ENCODE data around the gene FAM124A. TPM values are rescaled to one million over a fixed set of nuclear protein-coding genes. Genes with fewer than 3 reads are reported as not detected.

Gene FAM124A, protein sequence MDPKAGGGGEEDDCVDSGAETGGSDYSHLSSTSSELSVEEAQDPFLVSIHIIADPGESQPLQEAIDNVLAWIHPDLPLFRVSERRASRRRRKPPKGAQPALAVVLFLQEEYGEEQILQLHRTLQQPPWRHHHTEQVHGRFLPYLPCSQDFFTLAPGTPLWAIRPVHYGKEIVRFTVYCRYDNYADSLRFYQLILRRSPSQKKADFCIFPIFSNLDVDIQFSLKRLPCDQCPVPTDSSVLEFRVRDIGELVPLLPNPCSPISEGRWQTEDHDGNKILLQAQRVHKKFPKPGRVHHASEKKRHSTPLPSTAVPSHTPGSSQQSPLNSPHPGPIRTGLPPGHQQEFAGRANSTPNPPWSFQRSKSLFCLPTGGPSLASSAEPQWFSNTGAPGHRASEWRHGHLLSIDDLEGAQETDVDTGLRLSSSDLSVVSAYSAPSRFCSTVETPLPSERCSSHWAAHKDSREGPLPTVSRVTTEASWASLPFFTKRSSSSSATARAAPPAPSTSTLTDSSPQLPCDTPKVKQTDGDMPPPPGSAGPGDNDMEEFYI
- under 1 TPM in 1 of 2 experiments, not detected in 1; 0.13 TPM for total RNA-seq
- not detected for polyA plus RNA-seq

DNA sequence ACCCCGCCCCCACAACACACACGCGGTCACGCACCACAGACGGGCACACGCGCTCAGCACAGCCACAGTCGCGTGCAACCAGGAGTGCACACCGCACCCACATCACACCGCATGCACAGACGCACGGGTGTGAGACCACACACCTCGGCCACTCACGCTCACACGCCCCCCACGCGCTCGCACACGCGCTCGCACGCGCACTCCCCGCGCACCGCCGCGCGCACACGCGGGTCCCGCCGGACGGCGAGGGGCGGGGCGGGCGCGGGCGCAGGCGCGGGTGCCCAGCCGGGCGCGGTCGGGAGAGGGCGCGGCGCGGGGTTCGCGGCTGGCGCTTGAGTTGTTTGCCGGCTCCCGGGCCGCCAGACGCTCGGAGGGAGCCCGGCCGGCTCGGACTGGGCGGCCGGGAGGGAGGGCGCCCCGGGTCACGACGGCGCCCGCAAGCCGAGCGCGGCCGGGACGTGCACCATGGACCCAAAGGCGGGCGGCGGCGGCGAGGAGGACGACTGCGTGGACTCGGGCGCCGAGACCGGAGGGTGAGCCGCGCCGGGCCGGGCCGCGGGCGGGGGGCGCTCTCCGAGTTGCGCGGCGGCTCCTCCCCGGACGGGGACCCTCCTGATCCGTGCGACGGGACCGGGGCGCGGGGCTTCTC, at the start of gene FAM124A:
Gene FAM124A, plus strand, starts transcription at position 362 of the 649 bp plus-strand sequence. Its CDS starts 104 bp downstream, at position 466.
- Histone ChIP-seq H3K4me1 (ENCODE audit: insufficient read depth, low read length) (no peaks in the 10 kb centered on the region), H3K9me3 (ENCODE audit: low read length) (no peaks in the 10 kb centered on the region), H3K27me3 (ENCODE audit: insufficient read depth, low read length, poor library complexity, severe bottlenecking) (peaks cover 26% of the 10 kb centered on the region), H3K4me3 (ENCODE audit: low read length) (peak within 1 kb of the TSS; percentile 59), H3K27ac (ENCODE audit: low read depth, low read length) (no peak within 1 kb of the TSS), H3K36me3 (ENCODE audit: insufficient read depth, low read length) (no peaks in the 10 kb centered on the region)
- Mint-ChIP-seq H3K4me3 (peak within 1 kb of the TSS; percentile 53 to 84 (median 70)), H3K9me3 (no peaks in the 10 kb centered on the region), H3K36me3 (no peaks in the 10 kb centered on the region), H3K4me1 (peaks cover 0 to 16% (median 3%) of the 10 kb centered on the region in 3 donors), H3K27me3 (peaks cover 48 to 73% of the 10 kb centered on the region in 2 donors), H3K27ac (peak within 1 kb of the TSS in 1 of 8 donors; percentile 52)
- ChIA-PET CTCF (no interaction called here), POLR2A (no interaction called here)
- DNase-seq: peak in 2 of 5 donors; percentile 7 to 17

DNA sequence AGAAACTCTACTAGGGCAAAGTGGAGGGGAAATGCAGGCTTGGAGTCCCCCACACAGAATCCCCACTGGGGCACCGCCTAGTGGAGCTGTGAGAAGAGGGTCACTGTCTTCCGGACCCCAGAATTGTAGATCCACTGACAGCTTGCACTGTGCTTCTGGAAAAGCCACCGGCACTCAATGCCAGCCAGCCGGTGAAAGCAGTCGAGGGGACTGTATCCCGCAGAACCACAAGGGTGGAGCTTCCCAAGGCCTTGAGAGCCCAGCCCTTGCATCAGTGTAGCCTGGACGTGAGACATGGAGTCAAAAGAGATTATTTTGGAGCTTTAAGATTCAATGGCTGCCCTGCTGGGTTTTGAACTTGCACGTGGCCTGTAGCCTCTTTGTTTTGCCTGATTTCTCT, 47.2 kb upstream of the FAM124A start:
- H3K4me3 Mint-ChIP-seq: no peak overlapping the region
- peaks cover under 1% of the 10 kb centered on the region for H3K27me3 ChIP-seq (ENCODE audit: insufficient read depth, low read length, poor library complexity, severe bottlenecking)
- no peaks in the 10 kb centered on the region for H3K4me1 Mint-ChIP-seq
- no peaks in the 10 kb centered on the region for H3K9me3 ChIP-seq (ENCODE audit: low read length)
- H3K4me3 ChIP-seq (ENCODE audit: low read length): no peak overlapping the region
- no peaks in the 10 kb centered on the region for H3K36me3 ChIP-seq (ENCODE audit: insufficient read depth, low read length)
- ChIA-PET CTCF (no interaction called here), POLR2A (no interaction called here)
- peaks cover 13 to 47% of the 10 kb centered on the region in 2 donors for H3K27me3 Mint-ChIP-seq
- H3K9me3 Mint-ChIP-seq: peaks cover 0 to 2% (median 0%) of the 10 kb centered on the region in 5 donors
- DNase-seq: no peak
- no peaks in the 10 kb centered on the region for H3K36me3 Mint-ChIP-seq
- H3K27ac Mint-ChIP-seq: no peak overlapping the region
- no peaks in the 10 kb centered on the region for H3K4me1 ChIP-seq (ENCODE audit: insufficient read depth, low read length)
- no peak overlapping the region for H3K27ac ChIP-seq (ENCODE audit: low read depth, low read length)

DNA sequence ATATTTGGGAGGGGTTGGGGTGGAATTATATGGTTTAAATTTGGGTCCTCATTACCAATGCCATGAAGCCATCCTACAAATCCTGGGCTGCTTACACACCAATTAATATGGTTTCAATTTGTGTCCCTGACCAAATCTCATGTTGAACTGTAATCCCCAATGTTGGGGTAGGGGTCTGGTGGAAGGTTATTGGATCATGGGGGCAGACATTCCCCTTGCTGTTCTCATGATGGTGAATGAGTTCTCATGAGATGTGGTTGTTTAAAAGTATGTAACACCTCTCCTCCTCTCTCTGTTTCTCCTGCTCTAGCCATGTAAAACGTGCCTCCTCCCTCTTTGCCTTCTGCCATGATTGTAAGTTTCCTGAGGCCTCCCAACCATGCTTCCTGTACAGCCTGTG, 46.6 kb upstream of the FAM124A start:
- Mint-ChIP-seq H3K36me3 (no peaks in the 10 kb centered on the region), H3K27me3 (peaks cover 13 to 48% of the 10 kb centered on the region in 2 donors), H3K4me1 (no peaks in the 10 kb centered on the region), H3K9me3 (peaks cover 0 to 2% (median 0%) of the 10 kb centered on the region in 5 donors), H3K27ac (no peak overlapping the region), H3K4me3 (no peak overlapping the region)
- Histone ChIP-seq H3K9me3 (ENCODE audit: low read length) (no peaks in the 10 kb centered on the region), H3K36me3 (ENCODE audit: insufficient read depth, low read length) (no peaks in the 10 kb centered on the region), H3K4me3 (ENCODE audit: low read length) (no peak overlapping the region), H3K27me3 (ENCODE audit: insufficient read depth, low read length, poor library complexity, severe bottlenecking) (peaks cover 3% of the 10 kb centered on the region), H3K4me1 (ENCODE audit: insufficient read depth, low read length) (no peaks in the 10 kb centered on the region), H3K27ac (ENCODE audit: low read depth, low read length) (no peak overlapping the region)
- ChIA-PET POLR2A (no interaction called here), CTCF (no interaction called here)
- no peak for DNase-seq

DNA sequence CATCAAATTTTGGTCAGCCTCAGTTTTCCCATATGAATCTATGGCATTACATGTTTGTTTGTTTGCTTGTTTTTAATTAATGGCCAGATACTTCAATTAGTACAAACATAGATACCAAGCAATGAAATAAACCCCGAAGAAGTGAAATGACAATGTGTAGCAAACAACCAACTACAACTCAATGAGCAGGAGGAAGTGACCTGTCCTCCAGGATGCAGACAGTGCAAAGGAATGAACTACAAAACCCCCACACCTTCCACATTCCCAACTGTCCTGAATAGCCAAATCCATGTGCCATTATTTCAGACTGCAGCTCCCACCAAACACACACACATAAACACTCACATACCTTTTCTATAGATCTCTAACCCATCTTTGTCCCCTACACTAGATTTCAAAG, 45.0 kb upstream of the FAM124A start:
- Histone ChIP-seq H3K9me3 (ENCODE audit: low read length) (no peaks in the 10 kb centered on the region), H3K4me3 (ENCODE audit: low read length) (no peak overlapping the region), H3K27me3 (ENCODE audit: insufficient read depth, low read length, poor library complexity, severe bottlenecking) (peaks cover 3% of the 10 kb centered on the region), H3K27ac (ENCODE audit: low read depth, low read length) (no peak overlapping the region), H3K36me3 (ENCODE audit: insufficient read depth, low read length) (no peaks in the 10 kb centered on the region), H3K4me1 (ENCODE audit: insufficient read depth, low read length) (no peaks in the 10 kb centered on the region)
- no peak for DNase-seq
- Mint-ChIP-seq H3K27me3 (peaks cover 12 to 51% of the 10 kb centered on the region in 2 donors), H3K4me3 (no peak overlapping the region), H3K4me1 (no peaks in the 10 kb centered on the region), H3K27ac (no peak overlapping the region), H3K9me3 (no peaks in the 10 kb centered on the region), H3K36me3 (no peaks in the 10 kb centered on the region)
- CTCF ChIA-PET: no interaction called here
- POLR2A ChIA-PET: no interaction called here

DNA sequence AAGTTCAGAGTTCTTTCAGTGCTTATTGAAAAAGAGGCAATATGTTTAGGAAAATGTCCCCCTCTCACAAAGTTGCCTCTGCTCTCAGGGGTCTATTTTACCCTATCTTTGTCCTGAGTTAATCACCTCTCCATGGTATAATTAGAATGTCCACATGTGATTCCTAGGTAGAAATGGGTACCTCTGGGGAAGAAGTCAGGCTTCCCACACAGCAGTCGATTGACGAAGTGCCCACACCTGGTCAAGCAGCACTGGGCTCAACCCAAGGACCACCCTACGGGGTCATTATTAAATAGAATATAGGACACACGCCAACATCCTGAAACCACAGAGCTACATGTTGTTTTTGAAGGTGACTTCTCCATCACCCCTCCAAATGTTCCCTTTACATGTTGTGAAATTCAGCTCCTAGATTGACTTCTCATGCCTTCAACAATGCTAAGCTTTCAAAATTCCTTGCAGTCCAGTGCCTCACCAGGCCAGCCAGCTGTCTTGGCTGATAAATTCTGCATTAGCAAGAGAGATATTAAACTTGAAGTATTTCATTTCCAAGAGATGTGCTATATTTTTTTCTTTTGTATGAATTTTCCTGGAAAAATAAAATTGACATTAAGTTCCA, 43.6 kb upstream of the FAM124A start:
- no peak overlapping the region for H3K4me3 ChIP-seq (ENCODE audit: low read length)
- H3K4me3 Mint-ChIP-seq: no peak overlapping the region
- H3K4me1 ChIP-seq (ENCODE audit: insufficient read depth, low read length): no peaks in the 10 kb centered on the region
- no peak overlapping the region for H3K27ac ChIP-seq (ENCODE audit: low read depth, low read length)
- peaks cover 3% of the 10 kb centered on the region for H3K27me3 ChIP-seq (ENCODE audit: insufficient read depth, low read length, poor library complexity, severe bottlenecking)
- no peaks in the 10 kb centered on the region for H3K9me3 ChIP-seq (ENCODE audit: low read length)
- no peaks in the 10 kb centered on the region for H3K36me3 ChIP-seq (ENCODE audit: insufficient read depth, low read length)
- no peak overlapping the region for H3K27ac Mint-ChIP-seq
- ChIA-PET CTCF (no interaction called here), POLR2A (no interaction called here)
- peaks cover 10 to 59% of the 10 kb centered on the region in 2 donors for H3K27me3 Mint-ChIP-seq
- no peak for DNase-seq
- no peaks in the 10 kb centered on the region for H3K36me3 Mint-ChIP-seq
- no peaks in the 10 kb centered on the region for H3K4me1 Mint-ChIP-seq
- no peaks in the 10 kb centered on the region for H3K9me3 Mint-ChIP-seq

DNA sequence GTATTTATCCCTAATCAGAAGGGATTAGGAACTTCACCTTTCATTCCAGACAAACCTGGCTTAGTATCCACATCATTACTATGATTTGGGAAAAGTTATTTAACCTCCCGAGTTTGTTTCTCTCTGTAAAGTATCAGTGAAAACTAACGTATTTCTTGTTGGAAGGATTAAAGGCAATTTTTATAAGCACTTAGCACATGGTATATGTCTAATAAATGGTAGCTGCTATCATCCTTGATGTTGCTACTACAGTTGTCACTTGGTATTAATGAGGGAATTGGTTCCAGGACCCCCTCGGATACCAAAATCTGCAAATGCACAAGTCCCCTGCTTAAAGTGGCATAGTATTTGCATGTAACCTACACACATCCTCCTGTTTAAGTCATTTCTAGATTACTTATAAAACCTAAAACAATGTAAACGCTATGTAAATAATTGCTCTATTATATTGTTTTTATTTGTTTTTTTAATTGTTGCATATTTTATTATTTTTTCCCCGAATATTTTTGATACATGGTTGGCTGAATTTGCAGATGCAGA, 42.7 kb upstream of the FAM124A start:
- no peaks in the 10 kb centered on the region for H3K36me3 ChIP-seq (ENCODE audit: insufficient read depth, low read length)
- Mint-ChIP-seq H3K36me3 (no peaks in the 10 kb centered on the region), H3K27me3 (peaks cover 10 to 68% of the 10 kb centered on the region in 2 donors), H3K9me3 (no peaks in the 10 kb centered on the region), H3K27ac (no peak overlapping the region), H3K4me1 (no peaks in the 10 kb centered on the region), H3K4me3 (no peak overlapping the region)
- no peaks in the 10 kb centered on the region for H3K9me3 ChIP-seq (ENCODE audit: low read length)
- no peak overlapping the region for H3K4me3 ChIP-seq (ENCODE audit: low read length)
- CTCF ChIA-PET: no interaction called here
- no peaks in the 10 kb centered on the region for H3K4me1 ChIP-seq (ENCODE audit: insufficient read depth, low read length)
- H3K27me3 ChIP-seq (ENCODE audit: insufficient read depth, low read length, poor library complexity, severe bottlenecking): peaks cover 3% of the 10 kb centered on the region
- no peak for DNase-seq
- POLR2A ChIA-PET: no interaction called here
- H3K27ac ChIP-seq (ENCODE audit: low read depth, low read length): no peak overlapping the region

DNA sequence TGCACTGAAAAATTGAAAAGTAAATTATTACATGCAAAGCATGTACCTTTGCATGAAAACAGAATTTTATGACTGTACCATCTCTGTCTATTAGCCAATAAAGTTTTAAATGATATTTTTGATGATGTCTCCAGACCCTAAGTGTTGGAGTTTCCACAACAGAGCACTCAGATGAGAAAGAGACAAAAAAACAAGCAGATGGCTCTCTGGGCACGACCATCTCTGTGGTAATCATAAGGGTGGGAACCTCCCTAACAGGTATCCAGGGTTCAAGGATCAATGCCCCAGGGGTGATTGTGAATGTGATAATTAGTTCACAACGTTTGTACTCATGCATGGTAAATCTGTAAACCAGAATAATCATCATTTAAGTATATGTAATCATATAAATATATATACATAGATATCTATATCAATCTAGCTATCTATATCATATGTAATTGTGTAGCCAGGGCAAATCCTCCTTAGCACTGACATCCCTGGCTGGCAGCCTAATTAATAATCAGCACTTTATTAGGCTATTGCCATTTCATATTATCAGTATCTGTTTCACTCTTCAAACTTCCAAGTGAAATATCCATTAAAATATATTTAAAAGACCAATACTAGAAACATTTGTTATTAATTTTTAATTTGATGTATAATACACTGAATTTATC, 41.2 kb upstream of the FAM124A start:
- H3K27me3 ChIP-seq (ENCODE audit: insufficient read depth, low read length, poor library complexity, severe bottlenecking): peaks cover 3% of the 10 kb centered on the region
- CTCF ChIA-PET: no interaction called here
- H3K4me1 Mint-ChIP-seq: no peaks in the 10 kb centered on the region
- H3K4me3 Mint-ChIP-seq: no peak overlapping the region
- no peaks in the 10 kb centered on the region for H3K9me3 Mint-ChIP-seq
- no peaks in the 10 kb centered on the region for H3K36me3 ChIP-seq (ENCODE audit: insufficient read depth, low read length)
- H3K27me3 Mint-ChIP-seq: peaks cover 9 to 60% of the 10 kb centered on the region in 2 donors
- no peak for DNase-seq
- H3K36me3 Mint-ChIP-seq: no peaks in the 10 kb centered on the region
- H3K27ac Mint-ChIP-seq: no peak overlapping the region
- no peak overlapping the region for H3K27ac ChIP-seq (ENCODE audit: low read depth, low read length)
- POLR2A ChIA-PET: no interaction called here
- no peaks in the 10 kb centered on the region for H3K9me3 ChIP-seq (ENCODE audit: low read length)
- H3K4me3 ChIP-seq (ENCODE audit: low read length): no peak overlapping the region
- H3K4me1 ChIP-seq (ENCODE audit: insufficient read depth, low read length): no peaks in the 10 kb centered on the region

Data from CD8-positive, alpha-beta memory T cell (primary cell).